Stimulated activated CD4-positive, alpha-beta T cell treated with anti-CD3 and anti-CD28 coated beads, TNF-alpha, amount 100 ng/mL, for 48 hours (primary cell): ENCODE data around the gene LDLRAP1.
"Not testable (repeated sequence)": the region's sequence is repeated elsewhere in the genome, so short reads cannot be mapped to it uniquely, and the experiment has no call there.

ENCODE experiments used
- DNase-seq, 3 donors: peaks; one replicate each; pipeline ENCODE4 v3.0.0-alpha.2; 2020; ENCODE audit warnings: low read depth in 3 of 3

LDLRAP1 gene

DNA sequence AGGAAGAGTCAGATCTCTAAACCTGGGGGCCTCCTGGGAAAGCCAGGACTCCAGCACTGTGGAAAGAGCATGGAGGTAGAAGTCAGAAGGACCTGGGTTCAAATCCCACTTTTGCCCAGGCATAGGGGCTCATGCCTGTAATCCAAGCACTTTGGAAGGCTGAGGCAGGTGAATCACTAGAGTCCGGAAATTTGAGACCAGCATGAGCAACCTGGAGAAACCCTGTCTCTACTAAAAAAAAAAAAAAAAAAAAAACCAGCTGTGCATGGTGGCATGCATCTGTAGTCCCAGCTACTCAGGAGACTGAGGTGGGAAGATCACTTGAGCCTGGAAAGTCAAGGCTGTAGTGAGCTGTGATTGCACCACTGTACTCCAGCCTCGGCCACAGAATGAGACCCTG lies 31.8 kb downstream of the LDLRAP1 start:
- no peak for DNase-seq

DNA sequence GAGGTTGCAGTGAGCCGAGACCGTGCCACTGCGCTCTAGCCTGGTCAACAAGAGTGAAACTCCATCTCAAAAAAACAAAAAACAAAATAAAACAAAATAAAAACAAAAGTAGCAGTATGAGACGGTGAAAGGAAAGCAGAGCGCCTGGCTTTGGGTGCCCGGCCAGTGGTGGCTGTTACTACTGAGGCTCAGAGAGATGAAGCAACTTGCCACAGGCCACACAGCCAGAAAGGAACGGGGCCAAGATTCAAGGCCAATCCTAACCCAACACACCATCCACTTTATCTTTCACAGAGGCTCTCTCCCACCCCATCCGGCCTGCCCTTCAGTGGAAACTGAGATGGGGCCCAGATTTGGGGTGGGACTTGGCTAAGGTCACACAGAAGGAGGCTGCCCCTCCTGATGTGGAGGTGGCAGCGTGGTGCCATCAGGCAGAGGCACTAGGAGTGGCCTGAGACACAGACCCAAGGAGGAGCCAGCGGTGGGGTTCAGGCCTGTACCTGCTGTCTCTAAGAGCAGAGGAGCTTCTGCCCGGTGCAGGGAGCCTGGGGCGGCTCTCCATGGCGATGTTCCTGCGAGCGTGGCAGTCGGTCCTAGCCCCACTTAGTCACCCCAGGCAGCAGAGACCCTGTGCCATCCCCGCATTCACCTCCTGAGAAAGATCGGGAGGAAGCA lies 33.2 kb downstream of the LDLRAP1 start:
- DNase-seq = no peak

DNA sequence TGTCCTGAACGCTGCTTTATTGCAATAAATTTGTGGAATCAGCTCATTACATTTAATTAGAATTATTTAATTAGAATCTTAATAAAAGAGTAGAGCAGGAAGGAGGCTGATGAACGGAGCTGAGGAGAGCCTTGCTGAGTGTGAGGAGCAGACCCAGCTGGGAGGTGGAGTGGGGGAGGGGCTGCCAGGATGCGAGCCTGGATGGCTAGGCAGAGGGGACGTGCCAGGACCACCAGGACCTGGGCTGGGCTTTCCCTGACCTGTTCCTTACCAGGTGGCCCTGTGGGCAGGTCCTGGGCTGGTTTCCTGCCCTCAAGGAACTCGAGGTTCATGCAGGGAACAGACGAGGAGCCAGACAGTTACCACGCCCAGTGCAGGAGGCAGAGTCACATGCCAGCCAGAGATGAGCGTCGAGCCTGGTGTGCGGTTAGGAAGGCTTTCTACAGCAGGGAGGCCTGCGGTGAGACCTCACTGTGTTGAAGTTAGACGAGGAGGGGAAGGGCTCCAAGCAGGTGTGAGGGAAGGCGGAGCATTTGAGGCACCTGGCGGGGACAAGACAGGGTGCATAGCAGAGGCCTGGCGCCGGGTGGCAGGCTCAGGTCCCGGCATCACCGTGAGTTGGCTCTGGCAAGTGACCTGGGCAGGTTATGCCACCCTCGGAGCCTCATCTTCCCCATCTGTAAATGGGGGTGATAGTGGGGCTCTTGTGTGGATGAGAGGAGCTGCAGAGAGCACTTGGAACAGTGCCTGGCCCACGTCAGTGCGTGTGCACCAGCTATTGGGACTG lies 33.9 kb downstream of the LDLRAP1 start:
- DNase-seq = no peak

DNA sequence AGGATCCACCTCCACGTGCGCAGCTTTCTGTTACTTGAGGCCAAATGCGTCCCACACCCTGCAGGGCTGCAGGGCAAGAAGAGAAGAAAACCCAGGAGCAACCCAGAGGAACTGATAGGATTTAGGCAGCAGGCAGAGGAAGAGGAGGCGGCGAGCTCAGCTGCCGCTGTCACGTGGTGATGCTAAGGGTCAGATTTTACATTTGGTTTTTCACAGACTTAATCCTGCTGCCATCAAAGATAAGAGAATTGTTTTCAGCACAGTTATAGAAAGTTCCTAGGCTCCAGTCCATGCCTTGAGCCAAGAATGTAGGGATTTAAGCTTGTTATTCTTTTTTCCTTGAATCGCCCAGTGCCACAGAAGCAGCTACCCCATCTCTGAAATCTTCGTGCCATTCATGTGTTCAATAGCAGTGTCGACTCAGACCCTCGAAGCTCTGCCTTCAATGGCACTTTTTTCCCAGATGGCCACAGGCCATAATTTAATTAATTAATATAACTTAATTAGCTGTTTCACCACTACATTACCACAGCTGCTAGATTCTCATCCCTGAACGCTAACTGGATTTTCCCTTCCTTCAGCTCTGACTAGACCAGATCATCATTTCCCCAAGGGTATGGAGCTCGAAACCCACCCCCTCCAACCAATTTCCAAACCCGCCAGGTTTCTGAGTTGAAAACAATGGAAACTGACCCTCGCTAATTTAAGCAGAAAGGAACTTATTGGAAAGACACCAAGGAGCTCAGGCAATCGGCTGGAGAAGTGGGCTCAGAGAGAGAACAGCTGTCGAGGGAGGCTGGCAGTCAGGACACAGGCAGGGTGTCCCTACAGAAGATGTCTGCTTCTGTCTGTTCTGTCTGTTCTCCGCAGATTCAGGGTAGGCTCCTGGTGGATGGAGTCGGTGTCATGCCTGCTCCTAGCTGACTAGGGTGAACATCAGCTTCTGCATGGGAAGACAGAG lies 36.2 kb downstream of the LDLRAP1 start:
- no peak for DNase-seq

DNA sequence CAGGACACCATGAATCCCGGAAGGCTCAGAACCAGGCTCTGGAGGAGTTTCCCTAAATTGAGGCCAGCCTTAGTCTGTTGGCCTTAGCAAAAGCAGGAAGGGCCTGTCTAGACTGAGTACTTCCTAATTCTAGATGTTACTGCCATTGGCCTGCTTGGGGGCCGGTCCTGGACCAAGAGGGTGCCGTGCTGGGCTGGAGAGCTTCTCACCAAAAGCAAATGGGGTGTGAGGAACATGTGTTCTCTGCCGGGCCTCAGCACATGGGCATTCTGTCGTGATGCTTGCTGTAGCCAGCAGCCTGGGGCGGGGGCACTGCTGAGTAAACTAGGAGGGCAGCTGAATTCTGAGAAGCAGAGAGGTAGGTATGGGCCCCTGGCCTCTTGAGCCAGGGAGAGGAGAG lies 37.5 kb downstream of the LDLRAP1 start:
- no peak for DNase-seq

DNA sequence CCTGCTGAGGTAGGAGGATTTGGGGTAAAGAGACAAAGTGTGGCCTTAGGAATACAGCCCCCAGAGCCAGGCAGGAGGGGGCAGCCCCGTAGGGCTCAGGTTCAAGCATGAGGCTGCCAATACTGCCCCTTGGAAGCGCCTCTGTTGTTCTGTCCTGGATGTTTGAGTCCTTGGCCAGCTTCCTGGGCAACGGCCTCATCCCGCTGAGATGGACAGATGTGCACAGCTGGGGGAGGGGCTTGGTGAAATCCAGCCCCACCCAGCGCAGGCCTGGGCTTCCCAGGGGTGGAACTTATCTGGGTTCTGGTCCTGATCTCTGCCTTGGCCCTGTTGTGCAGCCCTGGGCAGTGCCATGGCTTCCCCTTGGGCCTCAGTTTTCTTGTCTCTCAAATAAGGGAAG lies 38.4 kb downstream of the LDLRAP1 start:
- no peak for DNase-seq

DNA sequence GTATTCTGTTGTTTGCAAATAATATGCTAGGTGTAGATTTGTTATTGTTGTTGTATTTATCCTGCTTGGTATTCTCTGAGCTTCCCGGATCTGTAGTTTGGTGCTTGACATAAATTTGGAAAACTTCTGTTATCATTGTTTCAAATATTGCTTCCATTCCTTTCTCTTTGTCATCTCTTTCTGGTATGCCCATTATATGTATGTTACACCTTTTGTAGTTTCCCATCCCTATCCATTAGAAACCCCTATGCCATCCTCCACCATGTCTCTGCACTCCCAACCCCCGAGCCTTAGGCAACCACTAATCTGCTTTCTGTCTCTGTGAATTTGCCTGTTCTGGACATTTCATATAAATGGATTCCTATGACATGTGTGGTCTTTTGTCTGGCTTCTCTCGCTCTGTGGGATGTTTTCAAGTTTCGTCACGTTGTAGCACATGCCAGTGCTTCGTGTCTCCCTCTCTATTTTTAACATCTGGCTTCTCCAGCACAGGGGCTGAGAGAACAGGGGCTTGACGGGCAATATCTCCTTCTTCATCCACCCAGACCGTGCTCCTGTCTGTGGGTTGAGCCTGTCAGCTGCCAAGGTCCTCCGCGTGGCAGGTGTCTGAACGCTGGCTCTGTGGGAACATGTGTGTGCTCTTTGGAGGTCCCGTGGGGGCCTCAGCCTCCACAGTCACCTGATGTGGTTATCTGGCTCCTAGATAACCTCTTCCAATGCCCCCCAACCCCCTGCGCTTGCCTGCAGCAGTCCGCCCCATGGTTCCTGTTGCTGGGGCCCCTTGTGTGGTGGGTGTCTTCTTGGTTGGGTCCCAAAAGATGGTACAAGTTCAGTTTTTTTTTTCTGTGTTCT lies 40.3 kb downstream of the LDLRAP1 start:
- DNase-seq = no peak

DNA sequence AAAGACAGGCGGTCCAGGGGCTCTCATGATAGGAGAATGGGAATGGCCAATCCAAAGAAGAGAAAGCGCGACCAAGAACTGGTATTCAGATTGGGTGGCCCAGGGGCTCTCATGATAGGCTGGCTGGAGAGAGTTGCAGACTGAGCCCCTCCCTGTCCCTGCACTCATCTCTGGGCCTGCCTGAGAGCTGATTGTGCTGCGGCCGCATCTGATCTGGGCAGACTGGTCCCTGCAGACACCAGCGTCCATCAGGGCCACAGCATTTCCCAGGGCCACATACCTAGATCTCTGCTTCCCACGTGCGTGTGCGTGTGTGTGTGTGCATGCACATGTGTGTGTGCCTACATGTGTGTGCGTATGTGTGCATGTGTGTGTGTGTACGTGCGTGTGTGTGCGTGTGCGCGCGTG lies 42.8 kb downstream of the LDLRAP1 start:
- DNase-seq = no peak

DNA sequence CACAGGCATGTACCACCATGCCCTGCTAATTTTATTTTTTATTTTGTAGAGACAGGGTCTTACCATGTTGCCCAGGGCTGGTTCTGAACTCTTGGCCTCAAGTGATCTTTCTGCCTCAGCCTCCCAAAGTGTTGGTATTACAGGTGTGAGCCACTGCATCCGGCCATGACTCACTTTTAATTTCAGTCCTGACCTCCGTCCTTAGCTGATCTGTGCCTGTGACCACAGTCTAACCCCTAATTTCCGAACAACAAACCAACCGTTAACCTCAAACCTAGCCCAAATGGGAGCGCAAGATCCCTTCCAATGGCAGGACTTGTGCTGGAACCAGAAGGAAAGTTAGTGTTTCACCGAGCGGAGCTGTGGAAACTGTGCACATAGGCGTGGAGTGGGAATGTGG lies 43.9 kb downstream of the LDLRAP1 start:
- DNase-seq = no peak

DNA sequence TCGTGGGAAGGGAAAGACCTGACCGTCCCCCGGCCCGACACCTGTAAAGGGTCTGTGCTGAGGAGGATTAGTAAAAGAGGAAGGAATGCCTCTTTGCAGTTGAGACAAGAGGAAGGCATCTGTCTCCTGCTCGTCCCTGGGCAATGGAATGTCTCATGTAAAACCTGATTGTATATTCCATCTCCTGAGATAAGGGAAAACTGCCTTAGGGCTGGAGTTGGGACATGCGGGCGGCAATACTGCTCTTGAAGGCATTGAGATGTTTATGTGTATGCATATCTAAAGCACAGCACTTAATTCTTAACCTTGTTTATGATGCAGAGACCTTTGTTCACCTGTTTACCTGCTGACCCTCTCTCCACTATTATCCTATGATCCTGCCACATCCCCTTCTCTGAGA lies 44.8 kb downstream of the LDLRAP1 start:
- DNase-seq = not testable (repeated sequence)

DNA sequence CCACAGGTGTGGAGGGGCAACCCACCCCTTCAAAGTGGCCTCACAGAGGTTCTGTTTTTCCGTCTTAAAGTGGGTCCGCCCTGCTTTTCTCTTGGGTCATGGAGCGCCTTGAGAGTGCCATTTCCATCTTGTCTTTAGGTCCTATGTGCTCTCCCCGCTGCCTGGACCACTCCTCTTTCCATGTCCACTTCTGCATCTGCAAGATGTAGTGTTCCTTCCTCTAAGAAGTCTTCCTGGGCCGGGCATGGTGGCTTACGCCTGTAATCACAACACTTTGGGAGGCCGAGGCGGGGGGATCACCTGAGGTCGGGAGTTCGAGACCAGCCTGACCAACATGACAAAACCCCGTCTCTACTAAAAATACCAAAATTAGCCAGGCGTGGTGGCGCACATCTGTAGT lies 45.4 kb downstream of the LDLRAP1 start:
- DNase-seq = not testable (repeated sequence)

DNA sequence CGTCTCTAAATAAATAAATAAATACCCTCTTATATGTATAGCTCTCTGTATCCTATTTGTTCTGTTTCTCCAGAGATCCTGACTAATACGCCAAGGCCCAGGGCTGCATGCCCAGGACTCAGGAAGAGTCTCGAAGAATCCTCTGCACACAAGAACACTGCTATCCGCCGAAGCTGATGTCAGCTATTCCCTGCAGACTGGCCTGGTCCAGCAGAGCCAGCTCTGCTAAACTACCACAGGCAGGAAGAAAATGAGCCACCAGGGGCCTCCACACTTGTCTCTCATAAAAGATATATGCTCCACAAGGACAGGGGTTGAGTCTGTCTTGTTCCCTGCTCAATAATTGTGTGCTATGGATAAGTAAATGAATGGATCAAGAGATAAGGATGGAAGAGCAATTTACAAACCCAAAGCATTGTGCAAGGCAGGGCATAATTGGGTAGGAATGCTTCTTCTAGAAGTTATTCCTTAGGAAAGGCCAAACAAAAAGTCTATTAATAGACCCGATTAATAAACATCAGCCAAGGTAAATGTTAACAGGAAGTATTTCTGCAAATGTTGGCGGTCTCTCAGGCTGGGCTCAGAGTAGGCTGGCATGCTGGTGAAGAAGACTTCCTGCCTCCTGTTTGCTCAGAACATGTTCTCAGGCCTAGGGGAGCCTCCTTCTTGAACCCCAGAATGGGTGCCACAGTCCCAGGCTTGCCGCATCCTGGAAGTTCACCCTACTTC lies 46.9 kb downstream of the LDLRAP1 start:
- DNase-seq = no peak

DNA sequence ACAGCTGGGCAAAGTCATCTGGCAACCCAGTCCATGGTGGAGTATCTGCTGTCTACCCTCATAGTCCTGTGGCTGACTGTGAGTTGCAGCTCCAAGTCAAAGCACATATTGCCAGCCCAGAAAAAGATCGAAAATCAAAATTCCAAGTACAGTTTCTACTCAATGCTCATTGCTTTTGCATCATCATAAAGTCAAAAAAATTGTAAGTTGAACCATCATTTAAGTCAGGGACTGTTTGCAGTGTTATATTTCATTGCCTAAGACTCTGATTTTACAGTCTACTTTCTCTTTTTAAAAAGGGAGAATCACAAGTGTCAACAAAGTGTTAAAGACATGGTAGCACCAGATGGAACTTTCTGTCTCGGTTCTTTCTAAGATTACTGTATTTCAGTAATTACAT lies 50.5 kb downstream of the LDLRAP1 start:
- DNase-seq = no peak

DNA sequence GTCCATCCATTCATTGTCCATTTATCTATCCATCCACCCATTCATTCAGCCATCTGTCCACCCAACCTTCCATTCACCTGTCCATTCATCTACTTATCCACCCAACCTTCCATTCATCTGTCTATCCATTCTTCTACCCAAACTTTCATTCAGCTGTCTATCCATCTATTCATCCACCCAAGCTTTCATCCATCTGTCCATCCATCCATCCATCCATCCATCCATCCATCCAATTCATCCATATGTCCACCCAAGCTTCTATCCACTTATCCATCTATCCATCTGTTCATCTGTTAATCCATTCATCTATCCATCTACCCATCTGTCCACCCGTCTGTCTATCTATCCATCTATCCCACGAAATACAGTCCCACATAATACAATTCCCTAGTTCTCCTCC lies 51.6 kb downstream of the LDLRAP1 start:
- DNase-seq = no peak

DNA sequence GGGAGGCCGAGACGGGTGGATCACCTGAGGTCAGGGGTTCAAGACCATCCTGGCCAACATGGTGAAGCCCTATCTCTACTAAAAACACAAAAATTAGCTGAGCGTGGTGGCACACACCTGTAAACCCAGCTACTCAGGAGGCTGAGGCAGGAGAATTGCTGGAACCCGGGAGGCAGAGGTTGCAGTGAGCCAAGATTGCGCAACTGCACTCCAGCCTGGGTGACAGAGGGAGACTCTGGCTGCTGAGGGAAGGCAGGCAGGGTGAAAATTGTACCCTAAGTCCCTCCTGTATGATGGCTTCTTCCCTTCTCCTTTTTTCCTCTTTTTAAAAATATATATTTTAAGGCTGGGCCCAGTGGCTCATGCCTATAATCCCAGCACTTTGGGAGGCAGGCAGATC lies 53.2 kb downstream of the LDLRAP1 start:
- not testable (repeated sequence) for DNase-seq

DNA sequence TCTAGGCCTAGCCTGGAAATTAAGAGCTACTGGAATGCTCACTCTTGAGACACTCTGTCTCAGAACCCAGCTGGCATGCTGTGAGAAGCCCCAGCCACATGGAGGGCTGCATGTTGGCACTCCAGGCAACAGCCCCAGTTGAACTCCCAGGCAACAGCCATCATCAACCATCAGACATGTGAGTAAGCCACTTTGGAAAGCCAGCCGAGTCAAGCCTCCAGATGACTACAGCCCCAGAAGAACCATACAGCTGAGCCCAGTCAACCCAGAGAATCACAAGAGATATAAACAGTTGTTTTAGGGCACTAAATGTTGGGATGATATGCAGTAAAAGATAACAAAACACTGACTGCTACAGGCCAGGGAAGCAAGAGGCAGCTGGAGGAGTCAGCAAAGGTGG lies 55.5 kb downstream of the LDLRAP1 start:
- DNase-seq = no peak

DNA sequence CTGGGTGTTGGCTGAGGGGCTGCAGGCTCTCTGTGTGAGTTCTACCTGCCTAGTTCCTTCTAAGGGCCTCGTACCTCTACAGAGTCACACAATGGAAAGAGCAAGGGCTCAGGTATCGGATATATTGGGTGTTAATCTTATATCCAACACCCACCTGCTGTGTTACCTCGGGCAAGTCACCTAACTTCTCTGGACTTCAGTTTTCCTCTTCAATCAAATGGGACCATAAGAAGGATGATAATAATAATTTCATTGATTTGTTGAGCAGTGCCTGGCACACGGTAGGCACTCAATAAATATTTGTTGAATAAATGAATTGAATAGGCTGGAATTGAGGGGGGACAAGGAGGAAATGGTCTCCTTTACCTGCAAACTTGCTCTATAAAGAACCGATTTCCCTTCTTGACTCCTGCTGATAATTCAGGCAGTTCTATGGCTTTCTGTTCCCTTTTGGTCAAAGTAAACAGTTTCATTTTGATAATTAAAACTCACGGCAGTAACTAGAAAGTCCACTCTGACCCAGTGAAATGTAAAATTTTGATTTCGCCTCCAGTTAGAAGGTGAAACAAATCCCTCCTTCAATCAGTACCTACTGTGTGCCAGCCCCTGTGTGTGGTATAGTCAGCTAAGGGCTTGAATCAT lies 56.7 kb downstream of the LDLRAP1 start:
- DNase-seq = no peak

DNA sequence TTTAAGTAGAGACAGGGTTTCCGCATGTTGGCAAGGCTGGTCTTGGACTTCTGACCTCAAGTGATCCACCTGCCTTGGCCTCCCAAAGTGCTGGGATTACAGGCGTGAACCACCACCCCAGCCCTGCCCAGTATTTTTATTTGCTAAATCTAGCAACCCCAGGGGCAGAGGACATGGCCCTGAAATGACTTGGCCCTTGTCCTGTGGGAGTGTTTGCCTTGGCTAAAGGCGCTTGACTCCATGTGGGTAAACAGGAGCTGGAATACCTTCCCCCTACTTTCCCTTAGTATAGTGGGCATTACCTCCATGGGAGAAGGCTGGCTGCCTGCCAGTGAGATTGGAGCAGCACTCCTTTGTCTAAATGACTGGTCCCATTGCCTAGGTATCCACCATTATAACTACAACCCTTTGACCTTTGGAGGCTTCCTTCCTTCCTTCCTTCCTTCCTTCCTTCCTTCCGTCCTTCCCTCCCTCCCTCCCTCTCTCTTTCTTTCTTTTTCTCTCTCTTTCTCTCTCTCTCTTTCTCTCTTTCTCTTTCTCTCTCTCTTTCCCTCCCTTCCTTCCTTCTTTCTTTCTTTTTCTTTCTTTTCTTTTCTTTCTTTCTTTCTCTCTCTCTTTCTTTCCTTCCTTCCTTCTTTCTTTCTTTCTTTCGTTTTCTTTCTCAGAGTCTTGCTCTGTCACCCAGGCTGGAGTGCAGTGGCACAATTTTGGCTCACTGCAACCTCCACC lies 57.7 kb downstream of the LDLRAP1 start:
- DNase-seq = not testable (repeated sequence)

DNA sequence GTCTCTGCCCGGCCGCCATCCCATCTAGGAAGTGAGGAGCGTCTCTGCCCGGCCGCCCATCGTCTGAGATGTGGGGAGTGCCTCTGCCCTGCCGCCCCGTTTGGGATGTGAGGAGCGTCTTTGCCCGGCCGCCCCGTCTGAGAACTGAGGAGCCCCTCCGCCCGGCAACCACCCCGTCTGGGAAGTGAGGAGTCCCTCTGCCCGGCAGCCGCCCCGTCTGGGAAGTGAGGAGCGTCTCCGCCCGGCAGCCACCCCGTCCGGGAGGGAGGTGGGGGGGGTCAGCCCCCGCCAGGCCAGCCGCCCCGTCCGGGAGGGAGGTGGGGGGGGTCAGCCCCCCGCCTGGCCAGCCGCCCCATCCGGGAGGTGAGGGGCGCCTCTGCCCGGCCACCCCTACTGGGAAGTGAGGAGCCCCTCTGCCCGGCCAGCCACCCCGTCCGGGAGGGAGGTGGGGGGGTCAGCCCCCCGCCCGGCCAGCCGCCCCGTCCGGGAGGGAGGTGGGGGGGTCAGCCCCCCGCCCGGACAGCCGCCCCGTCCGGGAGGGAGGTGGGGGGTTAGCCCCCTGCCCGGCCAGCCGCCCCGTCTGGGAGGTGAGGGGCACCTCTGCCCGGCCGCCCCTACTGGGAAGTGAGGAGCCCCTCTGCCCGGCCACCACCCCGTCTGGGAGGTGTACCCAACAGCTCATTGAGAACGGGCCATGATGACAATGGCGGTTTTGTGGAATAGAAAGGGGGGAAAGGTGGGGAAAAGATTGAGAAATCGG lies 60.6 kb downstream of the LDLRAP1 start:
- not testable (repeated sequence) for DNase-seq
